AG09309 (cell line): ENCODE measurements around the gene SPTY2D1.
A peak's percentile ranks its signal among the peaks of the same experiment; 100 is the strongest.
"Not testable (repeated sequence)": the region's sequence is repeated elsewhere in the genome, so short reads cannot be mapped to it uniquely, and the experiment has no call there.

ENCODE experiments used
- DNase-seq: peaks from one replicate; pipeline ENCODE4 v3.0.0-alpha.2; 2010; ENCODE audit warnings: low read depth
- H3K4me3 ChIP-seq: 2 replicates; pipeline ENCODE4 v1.5.1; 2011; ENCODE audit warnings: mild to moderate bottlenecking, low read depth, low read length, moderate library complexity; ENCODE audit not compliant: control insufficient read depth
- CTCF ChIP-seq: IDR thresholded peaks from 2 replicates; pipeline ENCODE4 v1.5.1; 2011; ENCODE audit warnings: mild to moderate bottlenecking, low read depth, low read length, inconsistent platforms; ENCODE audit not compliant: insufficient read depth, control insufficient read depth; ENCODE audit errors: missing control alignments

The SPTY2D1 gene

GRCh38 chr11:18600915-18601569 lies 33.1 kb downstream of the SPTY2D1 start:
- no peak for DNase-seq
- TF ChIP-seq CTCF, result no peak
- no peak overlapping the region for H3K4me3 ChIP-seq

- H3K4me3 ChIP-seq, result no peak within 1 kb of the TSS
- TF ChIP-seq CTCF, result no peak
- peak; percentile 37 for DNase-seq
Observed at GRCh38 chr11:18599739-18600230, 34.4 kb downstream of the SPTY2D1 start, which contains the start of gene MISFA. Gene MISFA, plus strand, starts transcription at chr11:18599789. Its CDS starts 140 bp downstream, at chr11:18599929.

- no peak for TF ChIP-seq CTCF
- no peak overlapping the region for H3K4me3 ChIP-seq
- peak; percentile 46 for DNase-seq
Observed at GRCh38 chr11:18594999-18595749, 39.0 kb downstream of the SPTY2D1 start.

- not testable (repeated sequence) for H3K4me3 ChIP-seq, DNase-seq
Observed at GRCh38 chr11:18594088-18594487, 40.1 kb downstream of the SPTY2D1 start.

GRCh38 chr11:18590571-18590970 lies 43.6 kb downstream of the SPTY2D1 start:
- no peak for DNase-seq
- no peak for TF ChIP-seq CTCF
- no peak overlapping the region for H3K4me3 ChIP-seq

- DNase-seq, result peak; percentile 48
- TF ChIP-seq CTCF, result no peak
- H3K4me3 ChIP-seq, result peak within 1 kb of the TSS; percentile 100
Observed at GRCh38 chr11:18588297-18589252, 45.6 kb downstream of the SPTY2D1 start, which contains the start of gene UEVLD. Gene UEVLD, minus strand, starts transcription at chr11:18588734. Its CDS starts 80 bp downstream, at chr11:18588654.
